GM18499 (cell line): ENCODE data around the gene PARVB.

Experiments used
- ATAC-seq: cut with Tn5 transposase; IDR thresholded peaks from one replicate; pipeline ENCODE4 v1.9.1; 2021; ENCODE audit warnings: moderate number of reproducible peaks; ENCODE audit not compliant: insufficient read depth, unreplicated experiment

PARVB gene

GRCh38 chr22:44025171-44026065 lies 1.3 kb downstream of the PARVB start:
- peak; percentile 62 for ATAC-seq

DNA sequence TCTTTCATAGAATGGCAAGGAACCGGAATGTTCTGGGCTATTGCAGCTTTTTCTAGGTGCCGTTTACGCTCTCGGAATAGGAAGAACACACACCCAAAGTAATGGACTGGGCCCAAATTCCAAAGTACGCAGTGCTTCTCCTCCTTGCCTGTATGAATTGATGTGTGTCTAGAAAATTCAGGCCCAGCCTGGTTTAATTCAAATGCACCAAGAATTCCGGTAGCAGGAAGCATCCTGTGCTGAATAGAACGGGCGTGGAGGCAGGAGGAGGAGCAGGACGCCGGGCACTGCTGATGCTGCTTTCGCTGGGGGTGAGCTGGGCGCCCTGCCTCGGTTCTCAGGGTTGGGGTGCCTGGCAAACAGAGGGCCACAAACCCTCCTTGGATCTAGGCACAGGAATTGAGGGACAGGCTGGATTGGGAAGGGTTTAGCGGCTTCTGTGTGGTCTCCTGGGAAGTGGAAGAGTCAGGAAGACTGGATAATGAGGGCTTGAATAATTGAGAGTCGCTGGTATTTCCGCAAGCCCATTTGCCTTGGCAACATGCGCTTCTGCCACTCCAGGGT lies 2.0 kb downstream of the PARVB start:
- no peak for ATAC-seq

DNA sequence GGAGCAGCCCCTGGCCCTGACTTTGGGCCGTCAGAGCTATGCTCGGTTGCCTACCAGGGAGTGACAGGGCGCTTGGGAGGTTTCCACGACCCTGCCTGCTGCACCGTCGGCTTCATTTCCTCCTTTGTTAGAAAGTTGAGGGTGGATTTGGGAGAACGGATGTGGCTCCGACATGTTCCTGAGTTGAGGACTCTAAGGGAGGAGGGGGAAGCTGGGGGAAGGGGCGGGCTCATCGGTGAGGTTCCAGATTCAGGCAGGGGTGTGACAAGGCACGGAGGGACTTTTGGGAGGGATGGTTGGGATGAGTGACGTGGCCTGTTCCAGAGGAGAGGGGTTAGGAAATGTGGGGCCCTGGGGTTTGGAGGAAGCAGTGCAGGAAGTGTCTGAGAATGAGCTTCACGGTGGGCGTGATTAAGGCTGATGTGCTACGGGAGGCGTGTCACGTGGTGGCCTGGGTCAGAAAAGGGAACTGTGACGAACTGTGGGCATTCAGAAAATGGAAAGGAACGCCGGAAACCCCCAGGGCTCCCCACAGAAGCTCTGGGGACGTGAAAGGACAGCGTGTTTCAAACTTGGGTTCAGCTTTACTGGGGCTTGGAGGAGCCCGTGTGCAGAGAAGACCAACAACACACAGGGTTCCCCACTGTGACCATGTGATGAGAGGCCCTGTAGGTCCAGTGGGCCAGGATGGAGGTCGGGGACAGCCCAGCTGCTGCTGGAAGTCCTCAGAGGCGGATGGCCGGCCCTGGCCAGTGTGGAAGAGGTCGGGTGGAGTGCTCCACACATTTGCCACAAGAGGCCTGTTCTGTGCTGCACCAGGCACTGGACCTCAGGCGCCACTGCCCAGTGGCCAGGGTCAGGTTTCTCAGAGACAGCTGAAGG lies 2.8 kb downstream of the PARVB start:
- no peak for ATAC-seq

DNA sequence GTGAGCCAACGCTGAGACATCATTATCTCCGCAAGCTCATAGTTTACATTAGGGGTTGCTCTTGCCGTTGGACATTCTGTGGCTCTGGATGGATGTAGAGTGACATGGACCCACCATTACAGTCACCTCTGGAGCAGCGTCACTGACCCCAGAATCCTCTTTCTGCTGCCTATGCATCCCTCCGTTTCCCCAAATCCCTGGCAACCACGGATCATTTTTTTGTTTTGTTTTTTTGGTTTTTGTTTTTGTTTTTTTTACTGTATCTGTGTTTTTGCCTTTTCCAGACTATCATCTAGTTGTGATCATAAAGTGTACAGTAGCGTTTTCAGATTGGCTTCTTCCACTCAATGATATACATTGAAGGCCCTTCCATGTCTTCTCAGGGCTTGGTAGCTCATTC lies 4.0 kb downstream of the PARVB start:
- no peak for ATAC-seq

- no peak for ATAC-seq
These were observed 5.0 kb downstream of the PARVB start for GRCh38 chr22:44029069-44029468.

DNA sequence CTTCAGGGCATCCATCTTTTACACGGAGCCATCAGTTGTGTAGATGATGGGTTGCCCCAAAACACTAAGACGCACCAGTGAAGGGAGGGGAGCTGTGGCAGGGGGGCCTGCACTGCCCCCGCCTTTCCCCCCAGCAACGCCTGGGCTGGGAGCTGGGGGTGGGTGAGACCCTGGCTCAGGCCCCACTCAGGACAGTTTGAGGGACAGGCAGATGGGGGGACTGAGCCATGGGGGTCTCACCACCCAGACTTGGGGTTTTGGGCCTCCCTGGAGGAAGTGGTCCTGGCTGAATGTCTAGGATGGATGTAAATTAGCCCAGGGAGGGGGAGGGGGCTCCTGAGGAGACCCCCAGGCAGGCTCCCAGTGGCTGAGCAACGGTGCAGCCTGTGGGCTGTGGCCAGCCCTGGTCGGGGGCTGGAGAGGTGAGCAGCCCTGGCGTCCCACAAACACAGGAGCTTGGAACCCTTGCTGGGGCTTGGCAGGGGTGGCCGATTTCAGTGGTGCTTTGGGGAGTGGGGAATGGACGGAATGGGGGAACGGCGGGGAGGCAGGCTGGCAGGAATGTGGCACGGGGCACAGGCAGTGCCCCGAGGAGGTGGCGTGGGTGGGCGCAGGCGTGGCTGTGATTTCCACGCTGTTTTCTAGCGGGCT lies 6.1 kb downstream of the PARVB start:
- ATAC-seq = no peak

DNA sequence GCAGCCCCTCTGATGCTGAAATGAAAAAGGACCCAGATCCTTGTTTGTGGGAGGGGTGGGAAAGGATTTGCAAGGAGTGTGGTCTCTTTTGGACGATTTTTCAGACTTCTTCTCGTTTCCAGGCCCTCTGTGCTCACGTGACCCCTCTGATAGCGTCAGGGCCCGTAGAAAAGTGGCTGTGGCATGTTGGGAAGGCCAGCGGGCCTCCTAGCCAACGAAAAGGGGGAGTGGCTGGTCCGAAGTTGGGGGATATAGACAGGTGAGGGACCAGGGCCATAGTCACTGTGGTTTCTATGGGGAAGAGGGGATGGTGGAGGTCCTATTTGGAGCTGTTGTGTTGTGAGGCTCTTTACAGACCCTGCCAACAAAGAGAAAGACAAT lies 6.6 kb downstream of the PARVB start:
- ATAC-seq = no peak

DNA sequence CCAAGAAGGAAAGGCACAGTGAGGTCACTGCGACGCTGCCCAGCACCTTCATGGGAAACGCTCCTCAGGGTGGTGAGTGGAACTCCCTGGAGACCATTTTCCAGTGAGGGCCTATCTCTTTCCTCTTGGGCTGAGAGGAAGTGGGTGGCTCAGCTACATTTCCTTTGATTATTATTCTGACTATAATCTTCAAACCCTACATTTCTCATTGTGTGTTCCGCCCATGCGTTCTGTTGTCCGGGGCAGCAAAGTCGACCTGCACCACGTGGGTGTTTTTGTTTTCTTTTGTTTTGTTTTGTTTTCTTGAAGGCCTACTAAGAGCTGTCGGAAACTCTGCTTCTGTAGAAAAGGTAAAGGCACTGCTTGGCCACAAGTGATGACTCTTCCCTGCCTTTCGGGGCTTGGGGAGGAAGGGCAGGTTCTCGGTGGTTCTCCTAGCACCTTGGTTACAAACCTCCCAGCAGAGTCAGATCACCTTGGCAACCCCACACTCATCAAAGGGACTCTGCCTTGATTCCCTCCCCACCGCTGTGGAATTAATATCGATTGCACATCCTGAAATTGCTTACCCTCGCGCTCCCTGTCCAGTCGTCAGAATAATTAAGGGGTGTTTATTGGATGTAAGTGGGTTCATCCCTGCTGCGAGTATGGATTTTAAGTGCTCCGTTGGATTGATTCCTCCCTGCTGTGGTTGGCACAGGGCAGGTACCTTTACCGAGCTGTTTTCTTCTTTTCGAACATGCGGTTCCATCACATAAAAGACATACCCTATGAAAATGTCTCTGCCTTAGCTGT lies 7.3 kb downstream of the PARVB start:
- ATAC-seq = no peak

DNA sequence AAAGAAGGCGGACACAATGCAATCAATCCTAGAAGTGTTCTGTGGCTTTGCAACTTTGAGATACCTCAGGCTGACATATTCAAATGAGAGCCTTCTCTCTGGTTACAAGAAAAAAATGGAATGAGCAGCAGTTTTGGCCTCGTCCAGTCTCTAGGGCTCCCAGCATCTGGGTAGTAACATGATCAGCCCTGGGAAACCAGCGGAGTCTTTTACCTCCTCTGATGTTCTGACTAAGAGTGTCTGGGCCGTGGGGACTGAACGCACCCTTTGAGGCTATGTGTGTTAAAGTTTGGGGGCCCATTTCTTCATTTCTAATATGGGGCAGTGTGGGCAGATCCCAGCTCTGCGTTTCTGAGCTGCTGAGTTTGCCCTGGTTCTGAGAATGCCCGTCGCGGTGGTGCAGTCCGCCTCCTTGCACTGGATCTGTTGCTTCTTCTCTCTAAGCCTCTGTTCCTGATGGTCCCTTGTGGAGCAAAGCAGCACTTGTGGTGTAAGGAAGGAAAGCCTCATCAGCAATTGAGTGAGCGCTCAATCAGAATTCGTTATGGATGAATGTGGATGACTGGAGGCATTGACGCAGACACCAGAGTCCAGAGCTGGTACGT lies 8.1 kb downstream of the PARVB start:
- no peak for ATAC-seq

- ATAC-seq = no peak
These were observed 9.2 kb downstream of the PARVB start for GRCh38 chr22:44033287-44033686.

DNA sequence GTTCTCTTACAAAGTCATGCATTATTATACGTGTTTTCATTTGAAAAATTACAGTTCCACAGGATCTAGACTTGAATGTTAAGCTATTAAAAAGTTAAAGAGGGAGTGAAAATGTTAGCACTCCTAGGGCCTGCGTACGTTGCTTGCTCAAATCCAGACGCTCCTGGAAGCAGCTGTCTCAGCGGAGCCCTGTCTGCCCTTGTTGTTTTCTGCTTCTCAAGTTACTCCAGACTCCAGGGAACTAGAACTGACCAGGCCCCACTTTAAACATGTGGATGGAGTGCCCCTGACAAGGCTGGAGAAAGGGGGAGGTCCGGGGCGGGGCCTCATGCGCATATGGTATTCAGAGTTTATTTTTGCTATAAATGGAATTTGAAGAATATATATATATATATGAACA lies 9.6 kb downstream of the PARVB start:
- no peak for ATAC-seq

DNA sequence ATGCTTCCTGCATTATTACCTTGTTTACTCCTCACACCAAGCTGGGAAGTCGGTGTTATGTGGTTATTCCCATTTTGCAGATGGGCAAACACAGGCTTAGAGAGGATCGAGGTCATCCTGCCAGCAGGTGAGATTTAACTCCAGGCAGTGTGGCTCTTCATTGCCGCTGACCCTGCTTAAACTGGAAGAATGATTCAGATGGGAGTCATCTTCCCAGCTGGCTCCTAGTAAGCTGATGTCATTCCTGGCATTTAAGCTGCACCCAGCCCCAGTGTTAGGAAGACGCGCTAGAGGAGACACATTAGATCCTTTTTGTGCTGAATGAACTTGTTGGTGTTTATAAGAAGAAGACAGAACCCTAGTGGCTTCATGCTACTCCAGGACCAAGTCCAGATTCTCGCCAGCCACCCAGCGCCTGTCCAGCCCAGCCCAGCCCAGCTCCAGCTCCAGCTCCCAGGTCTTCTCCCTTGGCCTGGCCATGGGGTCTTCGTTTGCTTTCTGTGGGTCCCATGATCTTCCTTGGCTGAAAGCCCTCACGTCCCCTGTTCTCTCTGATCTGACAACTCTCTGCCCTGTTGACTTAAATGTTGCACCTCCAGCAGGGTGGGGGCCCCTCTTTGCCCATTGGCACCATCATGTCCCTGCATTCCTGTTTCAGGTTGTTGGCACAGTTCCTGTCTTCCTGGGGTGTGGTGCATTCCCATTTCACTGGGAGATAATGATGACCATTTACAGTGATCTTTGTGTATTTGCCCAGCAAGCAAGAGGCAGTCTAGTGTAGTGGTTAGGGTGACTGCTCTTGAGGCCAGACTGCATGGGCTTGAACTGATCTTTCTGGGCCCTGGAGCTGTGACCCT lies 13.6 kb downstream of the PARVB start:
- ATAC-seq = no peak

- no peak for ATAC-seq
These were observed 15.6 kb downstream of the PARVB start for GRCh38 chr22:44039566-44040171.

DNA sequence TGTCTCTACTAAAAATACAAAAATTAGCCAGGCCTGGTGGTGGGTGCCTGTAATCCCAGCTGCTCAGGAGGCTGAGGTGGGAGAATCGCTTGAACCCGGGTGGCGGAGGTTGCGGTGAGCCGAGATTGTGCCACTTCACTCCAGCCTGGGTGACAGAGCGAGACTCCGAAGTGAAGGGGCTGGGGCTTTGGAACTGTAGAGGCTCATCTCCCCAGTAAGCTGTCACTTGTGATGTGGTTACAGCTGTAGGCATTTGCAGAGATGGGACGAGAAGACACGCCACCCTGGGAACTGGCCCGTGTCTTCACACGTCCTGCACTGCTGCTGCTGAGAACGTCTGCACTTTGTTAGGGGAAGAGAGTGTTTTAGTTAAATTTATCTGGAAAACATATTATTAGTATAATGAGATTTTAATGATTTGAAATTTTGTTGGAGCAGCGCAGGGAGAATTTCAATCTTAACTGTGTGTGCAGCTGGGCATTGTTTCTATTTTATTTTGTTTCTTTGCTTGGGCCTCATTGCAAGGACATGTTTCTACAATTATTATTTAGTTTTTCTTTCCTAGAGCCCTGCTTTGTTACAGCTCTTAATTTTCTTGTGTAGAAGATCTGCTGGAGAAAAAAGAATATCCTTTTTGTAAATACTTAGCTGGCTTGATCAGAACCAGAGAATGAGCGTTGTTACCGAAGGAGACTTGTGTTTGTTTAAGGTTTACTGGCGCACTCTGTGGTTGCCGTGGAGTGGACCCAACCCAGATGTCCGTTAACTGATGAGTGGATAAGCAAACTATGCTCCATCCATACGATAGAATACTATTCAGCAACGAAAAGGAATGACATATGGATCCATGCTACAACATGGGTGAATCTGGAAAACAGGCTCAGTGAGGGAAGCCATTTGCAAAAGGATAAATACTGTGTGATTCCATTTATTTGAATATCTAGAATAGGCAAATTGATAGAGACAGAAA lies 18.4 kb downstream of the PARVB start:
- ATAC-seq = no peak

GRCh38 chr22:44045145-44045544 lies 21.0 kb downstream of the PARVB start:
- no peak for ATAC-seq

DNA sequence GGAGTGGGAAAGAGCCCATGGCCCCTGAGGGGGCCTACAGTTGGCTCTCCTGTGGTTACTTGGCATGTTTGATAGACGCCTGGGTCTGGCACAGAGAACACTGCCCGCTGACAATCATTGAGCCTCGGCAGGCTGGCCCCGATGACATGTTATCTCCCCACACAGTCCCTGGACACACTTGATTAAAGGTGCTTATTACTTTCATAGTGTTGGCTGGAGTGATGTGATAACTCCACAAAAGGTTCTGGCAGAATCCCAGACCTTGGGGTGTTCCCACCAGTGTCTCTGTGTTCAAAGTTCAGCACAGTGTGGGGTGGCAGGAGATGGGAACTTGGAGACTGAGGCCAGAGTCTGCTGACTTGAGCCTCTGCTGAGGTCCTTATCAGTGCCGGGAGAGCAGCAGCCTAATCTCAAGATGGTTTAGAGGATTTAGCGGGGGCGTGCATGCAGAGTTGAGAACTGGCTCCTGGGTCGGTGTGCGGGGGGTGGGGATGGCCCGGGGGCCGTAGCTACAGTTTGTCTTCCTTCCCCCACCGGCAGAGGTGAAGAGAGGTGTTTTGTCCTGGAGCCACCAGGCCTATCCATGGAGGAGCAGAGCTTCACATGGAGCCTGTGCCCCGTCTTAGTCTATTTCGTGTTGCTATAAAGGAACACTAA lies 22.5 kb downstream of the PARVB start:
- no peak for ATAC-seq
